Parathyroid adenoma (tissue), 2 donors: ENCODE results near the gene DUSP11.

Experiments used
- H2AFZ ChIP-seq: fragments of 300-600 bp; sonication (generic); one replicate; pipeline ENCODE4 v1.7.0; 2017; ENCODE audit warnings: antibody characterized with exemption, mild to moderate bottlenecking
- H3K27ac ChIP-seq: fragments of 300-600 bp; sonication (generic); one replicate; pipeline ENCODE4 v1.7.0; 2017
- H3K27me3 ChIP-seq: fragments of 300-600 bp; sonication (generic); one replicate; pipeline ENCODE4 v1.7.0; 2017; ENCODE audit warnings: low read length; ENCODE audit not compliant: control insufficient read depth, insufficient read depth
- H3K36me3 ChIP-seq: fragments of 300-600 bp; sonication (generic); one replicate; pipeline ENCODE4 v1.7.0; 2017; ENCODE audit warnings: low read length; ENCODE audit not compliant: control insufficient read depth, insufficient read depth
- H3K4me1 ChIP-seq: fragments of 300-600 bp; sonication (generic); one replicate; pipeline ENCODE4 v1.7.0; 2017; ENCODE audit warnings: control low read depth
- H3K4me2 ChIP-seq: fragments of 300-600 bp; sonication (generic); one replicate; pipeline ENCODE4 v1.7.0; 2017; ENCODE audit warnings: low read length
- H3K4me3 ChIP-seq: fragments of 300-600 bp; sonication (generic); one replicate; pipeline ENCODE4 v1.7.0; 2017; ENCODE audit warnings: low read depth, low read length
- H3K79me2 ChIP-seq: fragments of 300-600 bp; sonication (generic); one replicate; pipeline ENCODE4 v1.7.0; 2017; ENCODE audit warnings: control low read depth
- H3K9ac ChIP-seq: fragments of 300-600 bp; sonication (generic); one replicate; pipeline ENCODE4 v1.7.0; 2017; ENCODE audit warnings: mild to moderate bottlenecking
- H3K9me3 ChIP-seq: fragments of 300-600 bp; sonication (generic); one replicate; pipeline ENCODE4 v1.7.0; 2017; ENCODE audit warnings: low read length; ENCODE audit not compliant: control insufficient read depth
- CTCF ChIP-seq: fragments of 300-600 bp; sonication (generic); IDR thresholded peaks from one replicate; pipeline ENCODE4 v1.7.0; 2017; ENCODE audit warnings: antibody characterized with exemption, mild to moderate bottlenecking
- donor health status: primary hyperparathyroidism.

Gene DUSP11

DNA sequence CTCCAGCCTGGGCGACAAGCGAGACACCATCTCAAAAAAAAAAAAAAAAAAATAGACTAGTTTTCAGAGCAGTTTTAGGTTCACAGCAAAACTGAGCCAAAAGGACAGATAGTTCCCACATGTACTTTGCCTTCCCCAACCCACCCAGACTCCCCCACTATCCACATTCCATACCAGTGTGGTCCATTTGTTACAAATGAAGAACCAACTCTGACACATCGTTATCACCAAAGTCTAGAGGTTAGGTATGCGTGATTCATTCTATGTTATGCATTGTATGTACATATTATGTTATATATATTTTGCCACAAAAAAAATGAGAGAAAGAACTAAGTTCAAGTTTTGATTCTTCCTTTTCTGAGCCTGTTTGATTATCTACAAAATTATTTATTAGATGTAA lies 3.5 kb downstream of the DUSP11 start:
- no peak overlapping the region for H2AFZ ChIP-seq
- no peak for TF ChIP-seq CTCF
- H3K36me3 ChIP-seq = no peaks in the 10 kb centered on the region
- no peak overlapping the region for H3K9ac ChIP-seq
- no peaks in the 10 kb centered on the region for H3K27me3 ChIP-seq
- no peaks in the 10 kb centered on the region for H3K9me3 ChIP-seq
- no peak overlapping the region for H3K4me2 ChIP-seq
- H3K27ac ChIP-seq = no peak overlapping the region
- H3K4me3 ChIP-seq = no peak overlapping the region
- peaks cover 10% of the 10 kb centered on the region for H3K79me2 ChIP-seq
- H3K4me1 ChIP-seq = no peaks in the 10 kb centered on the region

GRCh38 chr2:73772819-73773218 lies 7.1 kb downstream of the DUSP11 start:
- no peak overlapping the region for H3K27ac ChIP-seq

DNA sequence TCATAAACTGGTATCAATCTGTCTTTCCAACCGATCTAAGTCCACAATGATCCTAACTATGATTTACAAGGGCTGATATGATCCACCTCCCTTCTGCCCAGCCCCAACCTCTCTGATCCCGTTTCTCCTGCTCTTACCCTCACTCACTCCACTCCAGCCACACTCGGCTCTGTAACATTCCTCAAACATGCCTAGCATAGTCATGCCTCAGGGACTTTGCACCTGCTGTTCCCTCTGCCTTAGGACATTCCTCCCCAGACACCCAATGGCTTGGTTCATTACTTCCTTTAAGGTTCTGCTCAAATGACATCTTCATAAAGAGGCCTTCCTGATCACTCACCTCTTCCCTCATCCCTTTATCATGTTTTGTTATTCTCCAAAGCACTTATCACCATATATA lies 9.2 kb downstream of the DUSP11 start:
- Histone ChIP-seq H3K36me3 (no peaks in the 10 kb centered on the region), H3K9ac (no peak overlapping the region), H3K79me2 (no peaks in the 10 kb centered on the region)

More at GRCh38 chr2:73772819-73773218, 7.1 kb downstream of the DUSP11 start:
- H3K36me3 ChIP-seq = no peaks in the 10 kb centered on the region
- no peaks in the 10 kb centered on the region for H3K9me3 ChIP-seq
- TF ChIP-seq CTCF = no peak
- no peak overlapping the region for H2AFZ ChIP-seq
- H3K79me2 ChIP-seq = no peaks in the 10 kb centered on the region
- no peaks in the 10 kb centered on the region for H3K27me3 ChIP-seq
- no peak overlapping the region for H3K4me2 ChIP-seq
- no peak overlapping the region for H3K4me3 ChIP-seq
- no peaks in the 10 kb centered on the region for H3K4me1 ChIP-seq
- no peak overlapping the region for H3K9ac ChIP-seq

DNA sequence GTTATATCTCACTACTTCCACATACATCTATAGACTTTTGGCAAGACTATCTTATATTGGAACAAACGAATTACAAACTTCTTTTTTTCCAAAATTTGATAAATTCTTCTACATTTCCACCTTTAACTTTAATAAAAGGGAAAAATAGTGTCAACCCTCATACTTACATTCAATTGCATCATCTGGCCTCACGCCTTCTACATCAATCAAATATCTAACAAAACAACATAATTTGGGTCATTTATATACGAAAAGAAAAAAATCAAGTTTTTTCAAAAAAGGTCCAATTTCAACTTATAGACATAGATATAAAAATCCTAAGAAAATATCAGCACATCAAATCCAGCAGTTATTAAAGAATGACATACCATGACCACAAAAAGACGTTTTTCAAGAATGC lies 12.9 kb downstream of the DUSP11 start:
- Histone ChIP-seq H3K9me3 (no peaks in the 10 kb centered on the region), H3K36me3 (no peaks in the 10 kb centered on the region), H3K9ac (no peak overlapping the region), H3K4me1 (no peaks in the 10 kb centered on the region), H3K4me3 (no peak overlapping the region), H3K27ac (no peak overlapping the region), H3K27me3 (no peaks in the 10 kb centered on the region), H3K79me2 (no peaks in the 10 kb centered on the region), H3K4me2 (no peak overlapping the region), H2AFZ (no peak overlapping the region)
- no peak for TF ChIP-seq CTCF

More for the DNA sequence above, 9.2 kb downstream of the DUSP11 start:
- Histone ChIP-seq H3K27me3 (no peaks in the 10 kb centered on the region), H2AFZ (no peak overlapping the region), H3K9me3 (no peaks in the 10 kb centered on the region), H3K4me1 (no peaks in the 10 kb centered on the region), H3K27ac (no peak overlapping the region), H3K4me2 (no peak overlapping the region), H3K4me3 (no peak overlapping the region)
- TF ChIP-seq CTCF = no peak

GRCh38 chr2:73766349-73766748 lies 13.6 kb downstream of the DUSP11 start:
- Histone ChIP-seq H3K79me2 (no peaks in the 10 kb centered on the region), H3K9ac (no peak overlapping the region), H3K27ac (no peak overlapping the region), H3K4me1 (no peaks in the 10 kb centered on the region), H3K36me3 (no peaks in the 10 kb centered on the region), H3K4me2 (no peak overlapping the region), H3K9me3 (no peaks in the 10 kb centered on the region), H3K4me3 (no peak overlapping the region), H3K27me3 (no peaks in the 10 kb centered on the region), H2AFZ (no peak overlapping the region)
- TF ChIP-seq CTCF = no peak
